Measurements from ENCODE around the gene CDC6.

GRCh38 chr17:40326832-40327199 lies 39.1 kb downstream of the CDC6 start:
- no peak for TF ChIP-seq CTCF (conservative IDR thresholded peaks at IDR 0.05; ENCODE audit: low read length)
- no peak for TF ChIP-seq EZH2phosphoT487 (IDR thresholded peaks at IDR 0.05; ENCODE audit: borderline replicate concordance)
